Measurements from ENCODE around the gene KRT32.
"Not testable (repeated sequence)": the region's sequence is repeated elsewhere in the genome, so short reads cannot be mapped to it uniquely, and the experiment has no call there.

Gene KRT32

GRCh38 chr17:41422586-41422985, 44.6 kb downstream of the KRT32 start:
- not testable (repeated sequence) for DNase-seq

GRCh38 chr17:41421617-41422016, 45.6 kb downstream of the KRT32 start:
- DNase-seq, result no peak

GRCh38 chr17:41421116-41421515, 46.1 kb downstream of the KRT32 start:
- no peak for DNase-seq

GRCh38 chr17:41420134-41420533, 47.1 kb downstream of the KRT32 start:
- DNase-seq, result no peak

- DNase-seq, result no peak
Measured at GRCh38 chr17:41419716-41420115, 47.5 kb downstream of the KRT32 start.

GRCh38 chr17:41418116-41418860, 48.9 kb downstream of the KRT32 start:
- no peak for DNase-seq

GRCh38 chr17:41417576-41418015, 49.6 kb downstream of the KRT32 start:
- no peak for DNase-seq

- DNase-seq, result peak; percentile 61
Measured at GRCh38 chr17:41417127-41417526, 50.1 kb downstream of the KRT32 start.

GRCh38 chr17:41416479-41416878, 50.7 kb downstream of the KRT32 start:
- peak; percentile 80 for DNase-seq

- DNase-seq, result no peak
Measured at GRCh38 chr17:41415833-41416335, 51.3 kb downstream of the KRT32 start.

GRCh38 chr17:41415411-41415810, 51.8 kb downstream of the KRT32 start:
- no peak for DNase-seq

GRCh38 chr17:41413982-41414381, 53.2 kb downstream of the KRT32 start:
- DNase-seq, result no peak

- no peak for DNase-seq
Measured at GRCh38 chr17:41413353-41413957, 53.7 kb downstream of the KRT32 start.

- DNase-seq, result no peak
Measured at GRCh38 chr17:41411072-41411840, 55.9 kb downstream of the KRT32 start.

Data from DMS153 (cell line).